IMR-90 (cell line): ENCODE data around the gene ABCB9.

ENCODE experiments used
- BHLHE40 ChIP-seq: fragments of 150-350 bp; IDR thresholded peaks from 2 replicates; pipeline ENCODE4 v1.6.1; 2016; ENCODE audit warnings: mild to moderate bottlenecking, low read depth, low read length
- CHD1 ChIP-seq: IDR thresholded peaks from 2 replicates; pipeline ENCODE4 v1.6.1; 2012; ENCODE audit warnings: low read depth, low read length, improper control_type of control experiment
- CTCF ChIP-seq: conservative IDR thresholded peaks from 2 replicates; pipeline ENCODE4 v1.5.1; 2012; ENCODE audit warnings: mild to moderate bottlenecking, low read depth, low read length, improper control_type of control experiment
- ELK1 ChIP-seq: fragments of 150-350 bp; IDR thresholded peaks from 2 replicates; pipeline ENCODE4 v1.6.1; 2016; ENCODE audit warnings: low read depth, mild to moderate bottlenecking, low read length, moderate library complexity, borderline replicate concordance
- FOS ChIP-seq: fragments of 150-350 bp; IDR thresholded peaks from 2 replicates; pipeline ENCODE4 v1.6.1; 2016; ENCODE audit warnings: low read depth, low read length
- MAZ ChIP-seq: IDR thresholded peaks from 2 replicates; pipeline ENCODE4 v1.6.1; 2012; ENCODE audit warnings: low read depth, mild to moderate bottlenecking, low read length, improper control_type of control experiment, moderate library complexity, borderline replicate concordance
- POLR2A ChIP-seq: IDR thresholded peaks from 2 replicates; pipeline ENCODE4 v1.6.1; 2012; ENCODE audit warnings: mild to moderate bottlenecking, low read depth, low read length
- RAD21 ChIP-seq: IDR thresholded peaks from 2 replicates; pipeline ENCODE4 v1.6.1; 2012; ENCODE audit warnings: low read length, improper control_type of control experiment
- RFX5 ChIP-seq: IDR thresholded peaks from 2 replicates; pipeline ENCODE4 v1.8.0; 2012; ENCODE audit warnings: low read depth, mild to moderate bottlenecking, low read length, moderate library complexity
- SMC3 ChIP-seq: fragments of 150-350 bp; IDR thresholded peaks from 2 replicates; pipeline ENCODE4 v1.6.1; 2016; ENCODE audit warnings: low read depth, mild to moderate bottlenecking, antibody characterized with exemption, low read length, moderate library complexity

GRCh38 chr12:122884091-122884826 is 82.0 kb downstream of the ABCB9 start:
- TF ChIP-seq CTCF: no peak
- TF ChIP-seq POLR2A: no peak
- no peak for TF ChIP-seq RFX5
- no peak for TF ChIP-seq RAD21
- no peak for TF ChIP-seq FOS
- TF ChIP-seq SMC3: no peak
- no peak for TF ChIP-seq MAZ
- no peak for TF ChIP-seq ELK1
- TF ChIP-seq CHD1: no peak
- no peak for TF ChIP-seq BHLHE40
